ENCODE measurements around the gene NEDD9.

The NEDD9 gene

GRCh38 chr6:11209906-11210305 lies 22.6 kb downstream of the NEDD9 start:
- TF ChIP-seq CTCF (conservative IDR thresholded peaks at IDR 0.05) (no peak), ZFX (IDR thresholded peaks at IDR 0.05) (no peak)
- no peak overlapping the region for H3K27ac ChIP-seq

DNA sequence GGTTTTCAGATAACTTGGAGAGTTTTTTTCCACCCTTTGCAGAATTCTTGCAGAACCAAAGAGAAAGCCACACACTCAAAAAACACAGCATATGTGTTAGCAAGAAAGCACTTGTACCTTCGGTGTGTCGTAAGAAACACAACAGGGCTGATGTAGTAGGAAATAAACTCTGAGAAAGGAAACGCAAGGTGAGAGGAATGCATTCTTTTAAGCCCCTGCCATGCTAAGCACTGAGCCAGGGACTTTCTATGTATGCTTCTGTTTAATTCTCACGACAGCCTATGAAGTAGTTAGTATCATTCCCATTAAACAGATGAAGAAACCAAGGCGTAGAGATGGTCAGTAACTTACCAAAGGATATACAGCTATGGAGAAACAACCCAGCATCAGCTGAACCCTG lies 23.1 kb downstream of the NEDD9 start:
- H3K27ac ChIP-seq, result no peak overlapping the region

GRCh38 chr6:11208854-11209253 lies 23.6 kb downstream of the NEDD9 start:
- H3K27ac ChIP-seq, result no peak overlapping the region
- TF ChIP-seq ZFX (IDR thresholded peaks at IDR 0.05) (no peak), CTCF (conservative IDR thresholded peaks at IDR 0.05) (no peak)

More for the DNA sequence above, 23.1 kb downstream of the NEDD9 start:
- TF ChIP-seq CTCF (conservative IDR thresholded peaks at IDR 0.05) (no peak), ZFX (IDR thresholded peaks at IDR 0.05) (no peak)

DNA sequence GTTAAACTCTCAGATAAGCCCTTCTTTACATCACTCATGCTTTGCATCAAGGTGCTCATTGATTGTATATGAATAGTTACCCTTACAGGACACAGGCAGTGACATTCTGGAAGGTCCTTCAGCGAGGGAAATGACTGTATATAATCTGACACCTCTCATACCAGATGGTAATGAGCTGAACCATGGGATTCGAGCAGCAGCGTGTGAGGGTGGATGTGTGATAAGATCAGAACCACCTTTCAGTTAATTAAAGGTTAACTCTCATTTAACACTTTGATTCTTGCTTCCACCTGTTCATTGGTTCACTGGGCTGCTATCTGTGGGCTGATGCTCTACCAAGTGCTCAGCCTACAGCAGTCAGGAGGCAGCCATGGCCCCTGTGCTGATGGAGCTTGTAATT lies 24.2 kb downstream of the NEDD9 start:
- H3K27ac ChIP-seq, result no peak overlapping the region
- TF ChIP-seq CTCF (conservative IDR thresholded peaks at IDR 0.05) (no peak), ZFX (IDR thresholded peaks at IDR 0.05) (no peak)

GRCh38 chr6:11207199-11207968 lies 25.1 kb downstream of the NEDD9 start:
- TF ChIP-seq ZFX (IDR thresholded peaks at IDR 0.05) (no peak), CTCF (conservative IDR thresholded peaks at IDR 0.05) (no peak)
- no peak overlapping the region; the same call in 1 of the 2 replicates for H3K27ac ChIP-seq

DNA sequence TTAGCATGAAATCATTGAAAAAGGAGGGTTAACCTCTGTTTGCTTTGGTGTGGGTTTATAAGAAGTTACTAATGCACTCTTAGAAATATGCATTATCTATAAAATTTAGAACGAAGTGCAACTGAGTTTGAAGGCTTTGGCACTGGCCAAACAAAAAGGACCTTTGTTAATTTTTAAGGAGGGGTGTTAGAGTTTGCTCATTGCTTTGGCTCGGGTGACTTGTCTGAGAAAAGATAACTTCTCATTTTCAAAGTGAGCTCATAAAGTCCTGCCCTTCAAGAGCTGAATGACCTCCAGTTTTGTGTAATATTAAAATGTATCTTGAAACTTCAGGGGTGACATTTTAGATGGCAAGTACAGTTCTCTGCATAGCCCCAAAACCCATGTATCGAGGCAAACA lies 25.9 kb downstream of the NEDD9 start:
- TF ChIP-seq ZFX (IDR thresholded peaks at IDR 0.05) (no peak), CTCF (conservative IDR thresholded peaks at IDR 0.05) (no peak)
- no peak overlapping the region for H3K27ac ChIP-seq

- H3K27ac ChIP-seq, result no peak overlapping the region
- no peak for TF ChIP-seq ZFX (IDR thresholded peaks at IDR 0.05)
- no peak for TF ChIP-seq CTCF (conservative IDR thresholded peaks at IDR 0.05)
Measured at GRCh38 chr6:11204794-11205366, 27.6 kb downstream of the NEDD9 start.
